ENCODE measurements around the gene LLCFC1.

DNA sequence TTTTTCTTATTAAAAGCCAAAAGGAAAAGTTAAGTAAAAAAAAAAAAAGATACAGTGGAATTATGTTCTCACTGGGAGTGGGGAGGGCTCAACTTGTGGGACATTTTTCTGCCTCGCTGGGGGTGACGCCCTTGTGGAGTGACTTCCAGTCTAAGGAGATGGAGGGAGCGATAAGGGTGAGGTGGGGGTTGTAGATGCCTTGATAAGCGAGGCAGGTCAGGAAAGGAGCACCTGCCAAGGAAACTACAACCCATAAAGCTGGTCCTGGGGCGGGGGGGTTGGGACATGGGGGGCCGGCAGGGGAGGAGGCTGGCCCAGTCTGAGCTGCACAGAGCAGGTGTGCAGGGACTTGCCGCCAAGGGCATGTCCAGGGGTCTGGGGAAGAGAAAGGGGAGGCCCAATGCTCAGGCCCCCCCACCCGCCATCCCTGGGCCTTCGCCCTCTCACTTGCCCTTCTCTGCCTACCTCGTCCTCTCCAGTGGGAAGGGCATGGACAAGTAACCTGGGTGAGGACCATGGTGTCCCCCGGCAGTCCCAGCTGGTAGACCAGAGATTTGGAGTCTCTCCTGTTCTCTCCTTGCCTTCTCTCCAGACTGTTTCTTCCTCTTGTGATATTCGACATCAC, 3.2 kb upstream of the LLCFC1 start:
- TF ChIP-seq, protein P1, sequence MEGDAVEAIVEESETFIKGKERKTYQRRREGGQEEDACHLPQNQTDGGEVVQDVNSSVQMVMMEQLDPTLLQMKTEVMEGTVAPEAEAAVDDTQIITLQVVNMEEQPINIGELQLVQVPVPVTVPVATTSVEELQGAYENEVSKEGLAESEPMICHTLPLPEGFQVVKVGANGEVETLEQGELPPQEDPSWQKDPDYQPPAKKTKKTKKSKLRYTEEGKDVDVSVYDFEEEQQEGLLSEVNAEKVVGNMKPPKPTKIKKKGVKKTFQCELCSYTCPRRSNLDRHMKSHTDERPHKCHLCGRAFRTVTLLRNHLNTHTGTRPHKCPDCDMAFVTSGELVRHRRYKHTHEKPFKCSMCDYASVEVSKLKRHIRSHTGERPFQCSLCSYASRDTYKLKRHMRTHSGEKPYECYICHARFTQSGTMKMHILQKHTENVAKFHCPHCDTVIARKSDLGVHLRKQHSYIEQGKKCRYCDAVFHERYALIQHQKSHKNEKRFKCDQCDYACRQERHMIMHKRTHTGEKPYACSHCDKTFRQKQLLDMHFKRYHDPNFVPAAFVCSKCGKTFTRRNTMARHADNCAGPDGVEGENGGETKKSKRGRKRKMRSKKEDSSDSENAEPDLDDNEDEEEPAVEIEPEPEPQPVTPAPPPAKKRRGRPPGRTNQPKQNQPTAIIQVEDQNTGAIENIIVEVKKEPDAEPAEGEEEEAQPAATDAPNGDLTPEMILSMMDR (conservative IDR thresholded peaks at IDR 0.05; ENCODE audit: low read depth, low read length) = no peak
- TF ChIP-seq EZH2 (IDR thresholded peaks at IDR 0.05; ENCODE audit: low read length, unreplicated experiment) = no peak

All from PC-3 (cell line).